ENCODE results near the gene DLL4. TPM values are rescaled to one million over a fixed set of nuclear protein-coding genes. Genes with fewer than 3 reads are reported as not detected.
A peak's percentile ranks its signal among the peaks of the same experiment; 100 is the strongest.

The DLL4 gene
- total RNA-seq: 0.07 and 0.69 TPM in 2 replicates

DNA sequence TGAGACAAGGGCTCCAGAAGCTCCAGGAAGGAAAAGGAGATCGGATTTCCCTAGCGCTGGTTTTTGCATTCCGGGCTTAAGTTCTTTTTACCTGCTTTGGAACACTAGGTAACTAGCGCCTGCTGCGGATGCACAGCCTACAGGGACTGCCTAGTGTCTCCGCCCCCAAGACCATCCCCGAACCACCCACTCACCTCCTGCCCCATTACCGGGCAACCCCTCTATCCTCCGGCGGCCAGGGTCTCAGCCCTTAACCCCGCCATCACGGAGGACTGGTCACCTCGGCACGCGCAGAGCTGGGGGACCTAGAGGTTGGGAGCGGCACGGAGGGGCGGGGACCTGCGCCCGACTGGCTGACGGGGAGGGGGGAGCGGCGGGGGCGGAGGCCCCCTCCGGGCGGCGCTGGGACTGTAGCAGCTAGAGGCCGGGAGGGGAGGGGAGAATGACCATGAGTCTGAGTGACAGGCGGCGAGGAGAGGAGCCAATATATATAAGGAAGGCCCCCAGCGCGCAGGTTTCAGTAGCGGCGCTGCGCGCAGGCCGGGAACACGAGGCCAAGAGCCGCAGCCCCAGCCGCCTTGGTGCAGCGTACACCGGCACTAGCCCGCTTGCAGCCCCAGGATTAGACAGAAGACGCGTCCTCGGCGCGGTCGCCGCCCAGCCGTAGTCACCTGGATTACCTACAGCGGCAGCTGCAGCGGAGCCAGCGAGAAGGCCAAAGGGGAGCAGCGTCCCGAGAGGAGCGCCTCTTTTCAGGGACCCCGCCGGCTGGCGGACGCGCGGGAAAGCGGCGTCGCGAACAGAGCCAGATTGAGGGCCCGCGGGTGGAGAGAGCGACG lies at the start of gene DLL4:
TSS of gene DLL4 (plus strand) at position 520 of the 839 bp plus-strand sequence. CDS start 329 bp downstream, outside the sequence.
- peak within 1 kb of the TSS; percentile 41 for H3K4me3 ChIP-seq (ENCODE audit: low read depth, low read length)
- DNase-seq (ENCODE audit: low read depth): no peak
- TF ChIP-seq, protein P1, sequence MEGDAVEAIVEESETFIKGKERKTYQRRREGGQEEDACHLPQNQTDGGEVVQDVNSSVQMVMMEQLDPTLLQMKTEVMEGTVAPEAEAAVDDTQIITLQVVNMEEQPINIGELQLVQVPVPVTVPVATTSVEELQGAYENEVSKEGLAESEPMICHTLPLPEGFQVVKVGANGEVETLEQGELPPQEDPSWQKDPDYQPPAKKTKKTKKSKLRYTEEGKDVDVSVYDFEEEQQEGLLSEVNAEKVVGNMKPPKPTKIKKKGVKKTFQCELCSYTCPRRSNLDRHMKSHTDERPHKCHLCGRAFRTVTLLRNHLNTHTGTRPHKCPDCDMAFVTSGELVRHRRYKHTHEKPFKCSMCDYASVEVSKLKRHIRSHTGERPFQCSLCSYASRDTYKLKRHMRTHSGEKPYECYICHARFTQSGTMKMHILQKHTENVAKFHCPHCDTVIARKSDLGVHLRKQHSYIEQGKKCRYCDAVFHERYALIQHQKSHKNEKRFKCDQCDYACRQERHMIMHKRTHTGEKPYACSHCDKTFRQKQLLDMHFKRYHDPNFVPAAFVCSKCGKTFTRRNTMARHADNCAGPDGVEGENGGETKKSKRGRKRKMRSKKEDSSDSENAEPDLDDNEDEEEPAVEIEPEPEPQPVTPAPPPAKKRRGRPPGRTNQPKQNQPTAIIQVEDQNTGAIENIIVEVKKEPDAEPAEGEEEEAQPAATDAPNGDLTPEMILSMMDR (conservative IDR thresholded peaks at IDR 0.05; ENCODE audit: low read depth, low read length): no peak

DNA sequence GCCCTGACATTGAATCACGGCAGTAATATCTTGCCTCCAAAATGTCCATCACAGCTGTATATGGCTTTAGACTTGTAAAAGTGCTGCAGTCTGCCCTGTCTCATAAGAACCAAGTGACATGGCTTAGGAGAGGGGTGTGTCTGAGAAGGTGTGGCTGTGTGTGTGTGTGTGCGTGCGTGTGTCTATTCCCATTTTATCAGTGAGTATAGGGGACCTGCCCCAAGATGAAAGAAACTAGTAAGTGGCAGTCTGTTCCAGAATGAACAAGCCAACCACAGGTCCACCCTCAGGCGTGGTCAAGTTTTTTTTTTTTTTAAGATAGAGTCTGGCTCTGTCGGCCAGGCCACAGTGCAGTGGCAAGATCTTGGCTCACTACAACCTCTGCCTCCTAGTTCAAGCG lies 49.5 kb upstream of the DLL4 start:
- TF ChIP-seq, protein P1 (conservative IDR thresholded peaks at IDR 0.05; ENCODE audit: low read depth, low read length): no peak
- no peak for DNase-seq (ENCODE audit: low read depth)

DNA sequence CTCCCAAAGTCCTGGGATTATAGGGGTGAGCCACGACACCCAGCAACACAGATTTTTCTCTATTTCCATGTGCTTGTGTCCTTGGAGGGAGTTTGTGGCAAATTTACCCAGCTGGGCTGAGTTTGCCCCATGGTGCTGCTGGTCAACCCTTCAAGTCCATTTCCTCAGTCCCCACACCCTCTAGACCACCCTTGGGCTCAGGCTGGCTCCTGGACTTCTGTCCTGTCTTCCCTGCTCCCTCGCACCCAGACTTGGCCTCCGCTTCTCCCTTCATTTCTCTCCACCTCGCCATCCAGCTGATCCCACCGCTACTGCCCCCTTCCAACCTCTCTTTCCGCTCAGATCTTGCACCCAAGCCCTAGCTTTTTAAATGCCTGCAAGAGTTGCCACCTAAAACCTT lies 47.8 kb upstream of the DLL4 start:
- no peak for DNase-seq (ENCODE audit: low read depth)
- TF ChIP-seq, protein P1 (conservative IDR thresholded peaks at IDR 0.05; ENCODE audit: low read depth, low read length): no peak
- H3K4me3 ChIP-seq (ENCODE audit: low read depth, low read length): no peak overlapping the region

More for the DNA sequence above, 49.5 kb upstream of the DLL4 start:
- H3K4me3 ChIP-seq (ENCODE audit: low read depth, low read length): no peak overlapping the region

DNA sequence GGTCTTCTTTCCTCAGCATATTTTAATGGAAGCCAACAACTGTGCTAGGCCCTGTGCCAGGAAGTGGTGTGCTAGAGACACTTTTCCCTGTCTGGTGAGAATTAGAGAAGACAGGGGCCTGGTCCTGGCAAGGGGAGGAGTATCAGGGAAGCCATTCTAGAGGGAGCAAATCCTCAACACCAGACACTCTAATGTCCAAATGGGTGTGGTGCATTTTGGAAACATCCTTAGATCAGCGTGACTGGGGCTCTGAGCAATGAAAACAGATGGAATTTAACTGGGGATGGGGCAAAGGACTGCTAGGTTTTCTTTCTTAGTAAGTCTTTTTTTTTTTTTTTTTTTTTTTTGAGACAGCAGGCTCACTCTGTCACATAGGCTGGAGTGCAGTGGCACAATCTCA lies 42.6 kb upstream of the DLL4 start:
- H3K4me3 ChIP-seq (ENCODE audit: low read depth, low read length): no peak overlapping the region
- TF ChIP-seq, protein P1 (conservative IDR thresholded peaks at IDR 0.05; ENCODE audit: low read depth, low read length): no peak
- no peak for DNase-seq (ENCODE audit: low read depth)

DNA sequence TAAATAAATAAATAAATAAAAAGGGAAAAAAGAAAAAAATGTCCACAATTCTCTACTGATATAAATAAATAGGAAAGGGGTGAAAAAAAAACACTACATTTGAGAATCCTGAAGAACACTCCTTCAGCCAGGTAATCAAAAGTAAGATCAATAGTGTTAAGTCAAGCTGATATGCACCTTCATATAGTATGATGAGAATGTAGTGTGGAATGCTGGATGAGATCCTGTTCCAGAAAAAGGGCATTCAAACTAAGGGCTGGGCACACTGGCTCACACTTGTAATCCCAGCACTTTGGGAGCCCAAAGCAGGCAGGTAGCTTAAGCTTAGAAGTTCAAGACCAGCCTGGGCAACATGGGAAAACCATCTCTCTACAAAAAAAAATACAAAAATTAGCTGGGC lies 40.0 kb upstream of the DLL4 start:
- TF ChIP-seq, protein P1 (conservative IDR thresholded peaks at IDR 0.05; ENCODE audit: low read depth, low read length): no peak
- no peak overlapping the region for H3K4me3 ChIP-seq (ENCODE audit: low read depth, low read length)
- no peak for DNase-seq (ENCODE audit: low read depth)

DNA sequence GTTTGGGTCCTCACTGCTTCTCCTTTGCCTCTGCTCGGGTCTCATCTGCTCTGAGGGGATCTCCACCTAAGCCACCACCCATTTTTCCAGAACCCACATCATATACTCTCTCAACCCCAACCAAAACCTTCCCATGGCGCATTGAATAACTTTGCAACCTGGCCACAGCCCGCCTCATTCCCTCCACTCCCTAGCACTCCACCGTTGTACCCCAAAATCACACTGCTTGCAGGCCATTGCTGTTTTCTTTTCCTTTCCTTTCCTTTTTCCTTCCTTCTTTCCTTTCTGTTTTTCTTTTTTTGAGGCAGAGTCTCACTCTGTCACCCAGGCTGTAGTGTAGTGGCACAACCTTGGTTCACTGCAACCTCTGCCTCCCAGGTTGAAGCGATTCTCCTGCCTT lies 38.0 kb upstream of the DLL4 start:
- H3K4me3 ChIP-seq (ENCODE audit: low read depth, low read length): no peak overlapping the region
- no peak for DNase-seq (ENCODE audit: low read depth)
- TF ChIP-seq, protein P1 (conservative IDR thresholded peaks at IDR 0.05; ENCODE audit: low read depth, low read length): no peak

All from epithelial cell of proximal tubule (primary cell).